SK-MEL-5 (cell line): ENCODE data around the gene USP6. TPM values are rescaled to one million over a fixed set of nuclear protein-coding genes. Genes with fewer than 3 reads are reported as not detected.
A peak's percentile ranks its signal among the peaks of the same experiment; 100 is the strongest.
"Not testable (repeated sequence)": the region's sequence is repeated elsewhere in the genome, so short reads cannot be mapped to it uniquely, and the experiment has no call there.

Experiments
- DNase-seq: peaks from one replicate; pipeline ENCODE4 v3.0.0-alpha.2; 2016; ENCODE audit warnings: low read depth, low spot score
- in situ Hi-C: cut with HindIII; loops from 2 replicates; pipeline ENCODE4 v1.10.0; 2016; ENCODE audit warnings: low sequenced_read_pairs, high pct_unique_total_duplicates, low pct_unique_long_range_greater_than_20kb
- total RNA-seq: library from RNA; depleted of rRNA; stranded (reverse); fragments of >200 nt; shearing (Covaris generic); gene quantifications from 2 replicates; pipeline ENCODE4 v1.2.3, GENCODE V29; 2014

USP6 gene
- total RNA-seq, 1 experiment from 2014 or later = not detected

DNA sequence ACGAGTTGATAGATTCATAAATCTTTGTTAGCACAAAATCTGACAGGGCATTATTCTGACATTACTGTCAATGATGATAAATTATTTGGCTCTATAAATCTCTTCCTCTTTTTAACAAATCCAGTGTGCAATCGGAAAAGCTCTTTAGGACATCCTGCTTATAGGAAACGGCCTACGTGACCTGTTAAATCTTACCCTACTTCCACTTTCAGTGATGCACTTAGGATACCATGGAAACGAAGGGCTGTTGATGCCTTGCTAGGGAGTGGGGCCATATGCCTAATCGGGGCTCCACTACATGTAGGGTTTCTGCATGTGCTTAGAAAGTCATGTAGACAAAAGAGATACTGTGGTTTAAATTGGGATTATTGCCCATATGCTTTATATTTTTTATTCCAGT, 48.6 kb downstream of the USP6 start:
- no peak for DNase-seq
- in situ Hi-C loops = no loop called here

DNA sequence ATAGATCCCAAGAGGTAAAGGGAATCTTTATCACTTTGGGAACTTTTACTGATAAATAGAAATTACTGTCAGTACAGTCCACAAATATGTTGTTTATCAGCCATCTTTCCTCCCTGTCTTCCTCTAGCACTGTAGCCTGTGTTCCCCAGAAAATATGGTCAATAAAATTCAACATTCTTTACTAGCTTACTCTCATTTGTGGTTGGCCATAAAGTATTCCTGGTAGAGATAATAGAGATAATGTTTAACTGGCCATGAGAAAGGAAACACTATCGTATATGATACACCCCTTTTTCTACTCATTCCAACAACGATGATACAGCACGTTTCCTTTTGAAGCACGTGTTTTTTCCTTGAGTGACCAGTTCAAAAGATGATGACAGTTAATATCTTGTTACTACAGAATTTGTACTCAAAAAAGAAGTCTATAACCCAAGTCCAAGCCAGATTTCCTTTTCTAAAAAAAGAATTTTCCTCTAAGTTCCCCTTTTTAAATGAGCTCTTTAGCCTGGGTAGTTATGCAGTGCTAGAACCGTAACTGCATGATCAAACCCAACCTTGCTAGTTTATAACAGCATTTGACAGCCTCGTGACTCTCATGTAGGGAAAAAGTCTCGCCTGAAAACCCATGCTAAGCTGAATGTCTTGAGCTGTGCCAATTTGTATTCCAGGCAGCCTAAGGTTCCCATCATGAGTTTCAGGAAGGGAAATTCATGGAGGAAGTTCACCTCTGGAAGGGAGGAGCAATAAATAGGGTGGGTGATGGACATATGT, 50.1 kb downstream of the USP6 start:
- DNase-seq, in situ Hi-C loops: not testable (repeated sequence)

DNA sequence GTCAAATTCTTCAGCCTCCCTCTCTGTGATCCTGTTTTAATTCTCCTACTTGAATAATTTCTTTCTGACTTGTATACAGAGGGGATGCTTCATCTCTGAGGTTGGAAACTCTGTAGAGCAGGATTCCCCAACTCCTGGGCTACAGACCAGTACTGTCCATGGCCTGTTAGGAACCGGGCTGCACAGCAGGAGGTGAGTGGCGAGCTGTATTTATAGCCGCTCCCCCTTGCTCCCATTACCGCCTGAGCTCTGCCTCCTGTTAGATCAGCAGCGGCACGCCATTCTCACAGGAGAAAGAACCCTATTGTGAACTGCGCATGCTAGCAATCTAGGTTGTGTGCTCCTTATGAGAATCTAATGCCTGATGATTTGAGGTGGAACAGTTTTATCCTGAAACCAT, 59.2 kb downstream of the USP6 start:
- in situ Hi-C loops, DNase-seq: not testable (repeated sequence)

DNA sequence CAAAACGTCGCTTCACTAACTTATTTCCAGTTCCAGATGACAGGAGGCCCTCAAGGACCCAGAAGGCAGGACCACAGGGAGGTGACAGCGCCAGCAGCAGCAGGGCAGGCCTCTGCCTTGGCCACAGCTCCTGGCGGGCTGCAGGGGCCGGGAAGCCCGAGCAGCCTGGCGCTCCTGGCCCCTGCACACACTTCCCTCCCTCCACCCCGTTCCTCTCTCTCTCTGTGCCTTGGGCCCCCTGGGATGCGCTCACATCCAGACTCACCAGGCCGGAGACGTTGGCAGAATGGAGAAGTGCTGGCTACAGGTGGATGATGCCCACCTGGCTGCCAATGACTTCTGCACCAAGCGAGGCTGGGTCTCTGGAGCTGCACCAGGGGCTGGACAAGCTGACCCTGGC, 63.2 kb downstream of the USP6 start:
- no peak for DNase-seq
- in situ Hi-C loops = no loop called here

DNA sequence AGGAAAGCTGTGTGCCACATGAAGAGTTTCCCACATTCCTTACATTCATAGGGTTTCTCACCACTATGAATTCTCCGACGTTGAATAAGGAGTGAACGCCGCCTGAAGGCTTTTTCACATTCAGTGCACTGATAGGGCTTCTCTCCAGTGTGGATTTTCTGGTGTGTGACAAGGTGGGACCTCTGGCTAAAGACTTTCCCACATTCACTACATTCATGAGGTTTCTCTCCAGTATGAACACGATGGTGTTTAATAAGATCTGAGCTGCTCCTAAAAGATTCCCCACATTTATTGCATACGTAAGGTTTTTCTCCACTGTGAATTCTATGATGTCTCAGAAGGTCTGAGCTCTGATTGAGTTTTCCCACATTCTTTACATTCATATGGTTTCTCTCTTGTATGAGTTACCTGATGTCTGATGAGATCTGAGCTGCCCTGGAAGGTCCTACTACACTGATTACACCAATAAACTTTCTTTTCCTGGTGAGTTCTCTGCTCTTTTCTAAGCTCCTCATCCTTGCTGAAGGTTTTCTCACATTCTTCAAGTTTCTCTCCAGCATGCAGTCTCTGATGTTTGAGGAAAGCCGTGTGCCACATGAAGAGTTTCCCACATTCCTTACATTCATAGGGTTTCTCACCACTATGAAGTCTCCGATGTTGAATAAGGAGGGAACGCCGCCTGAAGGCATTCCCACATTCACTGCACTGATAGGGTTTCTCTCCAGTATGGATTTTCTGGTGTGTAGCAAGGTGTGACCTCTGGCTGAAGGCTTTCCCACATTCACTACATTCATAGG, 65.9 kb downstream of the USP6 start:
- in situ Hi-C loops = no loop called here
- DNase-seq = no peak

DNA sequence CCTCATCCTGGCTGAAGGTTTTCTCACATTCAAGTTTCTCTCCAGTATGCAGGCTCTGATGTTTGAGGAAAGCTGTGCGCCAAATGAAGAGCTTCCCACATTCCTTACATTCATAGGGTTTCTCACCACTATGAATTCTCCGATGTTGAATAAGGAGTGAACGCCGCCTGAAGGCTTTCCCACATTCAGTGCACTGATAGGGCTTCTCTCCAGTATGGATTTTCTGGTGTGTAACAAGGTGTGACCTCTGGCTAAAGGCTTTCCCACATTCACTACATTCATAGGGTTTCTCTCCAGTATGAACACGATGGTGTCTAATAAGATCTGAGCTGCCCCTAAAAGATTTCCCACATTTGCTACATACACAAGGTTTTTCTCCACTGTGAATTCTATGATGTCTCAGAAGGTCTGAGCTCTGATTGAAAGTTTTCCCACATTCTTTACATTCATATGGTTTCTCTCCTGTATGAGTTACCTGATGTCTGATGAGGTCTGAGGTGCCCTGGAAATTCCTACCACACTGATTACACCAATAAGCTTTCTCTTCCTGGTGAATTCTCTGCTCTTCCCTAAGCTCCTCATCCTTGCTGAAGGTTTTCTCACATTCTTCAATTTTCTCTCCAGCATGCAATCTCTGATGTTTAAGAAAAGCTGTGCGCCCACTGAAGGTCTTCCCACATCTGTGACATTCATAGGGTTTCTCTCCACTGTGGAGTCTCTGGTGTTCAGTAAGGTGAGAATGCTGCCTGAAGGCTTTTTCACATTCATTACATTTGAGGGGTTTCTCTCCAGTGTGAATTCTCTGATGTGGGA, 67.0 kb downstream of the USP6 start:
- in situ Hi-C loops = no loop called here
- no peak for DNase-seq

DNA sequence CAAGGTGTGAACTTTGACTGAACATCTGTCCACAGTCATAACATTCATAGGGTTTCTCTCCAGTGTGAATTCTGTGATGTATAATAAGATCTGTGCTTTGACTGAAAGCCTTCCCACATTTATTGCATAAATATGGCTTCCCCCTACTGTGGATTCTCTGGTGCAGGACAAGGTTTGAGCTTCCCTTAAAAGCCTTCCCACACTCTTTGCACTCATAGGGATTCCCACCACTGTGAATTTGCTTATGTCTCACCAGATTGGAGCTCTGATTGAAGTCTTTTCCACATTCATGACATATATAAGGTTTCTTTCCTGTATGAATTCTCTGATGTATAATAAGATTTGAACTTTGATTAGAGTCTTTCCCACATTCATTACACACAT, 67.6 kb downstream of the USP6 start:
- in situ Hi-C loops = no loop called here
- DNase-seq = no peak

DNA sequence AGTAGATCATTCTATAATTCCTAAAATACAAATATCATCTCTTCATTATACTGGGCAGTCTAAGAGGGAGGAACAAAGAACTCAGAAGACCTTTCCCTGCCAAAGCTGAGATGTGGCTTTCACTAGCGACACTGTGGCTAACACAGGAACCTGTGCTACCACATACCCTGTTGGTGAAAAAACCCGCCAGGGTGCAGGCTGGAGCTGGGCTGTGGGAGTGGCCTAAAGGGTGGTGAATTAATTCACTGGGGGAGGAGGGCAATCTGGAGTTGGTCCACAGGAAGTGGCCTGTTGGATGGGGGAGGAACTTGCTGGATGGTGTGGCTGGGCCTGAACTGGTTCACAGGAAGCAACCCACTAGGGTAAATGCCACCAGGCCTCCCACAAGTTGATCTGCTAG, 68.5 kb downstream of the USP6 start:
- in situ Hi-C loops = no loop called here

DNA sequence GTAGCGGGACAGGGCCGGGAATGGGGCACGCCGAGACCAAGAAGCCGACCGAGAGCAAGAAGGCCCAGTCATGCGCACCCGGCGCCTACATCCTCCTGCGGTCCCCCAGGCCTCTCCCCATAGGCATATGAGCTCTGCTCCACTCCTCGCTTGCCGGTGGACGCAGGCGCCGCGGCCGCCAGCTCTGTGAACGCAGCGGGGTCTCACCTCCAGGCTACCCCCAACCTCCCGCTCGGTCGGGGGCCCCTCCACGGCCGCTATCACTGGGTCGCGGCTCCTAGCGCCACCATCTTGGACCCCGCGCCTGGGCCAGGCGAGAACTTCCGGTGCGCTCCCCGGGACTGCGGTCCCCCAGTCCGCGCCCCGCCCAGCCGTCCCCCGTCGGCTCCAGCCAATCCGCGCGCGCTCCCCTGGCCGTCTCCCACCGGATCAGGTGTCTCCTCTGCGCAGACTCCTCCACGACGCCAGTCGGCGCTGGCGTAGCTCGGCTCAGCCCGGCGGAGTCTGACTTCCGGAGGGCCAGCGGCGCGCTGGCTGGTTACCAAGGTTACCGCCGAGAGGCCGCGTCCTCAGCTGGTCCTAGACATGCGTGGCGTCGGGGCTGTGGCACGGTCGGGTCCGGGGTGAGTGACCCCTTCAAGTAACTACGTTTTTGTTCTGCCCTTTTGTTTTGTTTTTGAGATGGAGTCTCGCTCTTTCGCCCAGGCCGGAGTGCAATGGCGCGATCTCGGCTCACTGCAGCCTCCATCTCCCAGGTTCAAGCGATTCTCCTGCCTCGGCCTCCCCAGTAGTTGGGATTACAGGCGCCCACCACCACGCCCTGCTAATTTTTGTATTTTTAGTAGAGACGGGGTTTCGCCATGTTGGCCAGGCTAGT, 75.9 kb downstream of the USP6 start, which contains the start of gene ZNF594:
Gene ZNF594, minus strand, starts transcription at position 328 of the 877 bp plus-strand sequence. CDS start 7,612 bp downstream, outside the sequence.
- in situ Hi-C loops = no loop called here
- peak; percentile 95 for DNase-seq

More for the DNA sequence above, 68.5 kb downstream of the USP6 start:
- no peak for DNase-seq

DNA sequence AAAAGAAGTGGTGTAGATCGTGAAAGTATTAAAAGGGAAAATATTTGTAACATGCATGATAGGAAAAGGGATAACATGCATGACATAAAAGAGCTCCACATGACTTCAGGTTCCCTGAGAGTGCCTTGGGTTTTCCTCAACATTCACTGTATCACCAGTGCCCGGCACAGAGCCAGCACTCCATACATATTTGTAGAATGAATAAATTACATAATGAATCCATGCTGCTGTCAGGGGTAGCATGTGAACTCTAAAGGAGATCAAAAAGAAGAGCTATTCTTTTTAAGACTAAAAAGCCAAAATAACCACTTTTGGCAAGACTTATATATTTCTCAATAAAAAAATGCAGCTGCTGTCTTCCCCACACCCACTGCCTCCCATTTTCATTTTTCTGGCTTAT, 78.5 kb downstream of the USP6 start:
- DNase-seq = no peak
- in situ Hi-C loops = no loop called here

DNA sequence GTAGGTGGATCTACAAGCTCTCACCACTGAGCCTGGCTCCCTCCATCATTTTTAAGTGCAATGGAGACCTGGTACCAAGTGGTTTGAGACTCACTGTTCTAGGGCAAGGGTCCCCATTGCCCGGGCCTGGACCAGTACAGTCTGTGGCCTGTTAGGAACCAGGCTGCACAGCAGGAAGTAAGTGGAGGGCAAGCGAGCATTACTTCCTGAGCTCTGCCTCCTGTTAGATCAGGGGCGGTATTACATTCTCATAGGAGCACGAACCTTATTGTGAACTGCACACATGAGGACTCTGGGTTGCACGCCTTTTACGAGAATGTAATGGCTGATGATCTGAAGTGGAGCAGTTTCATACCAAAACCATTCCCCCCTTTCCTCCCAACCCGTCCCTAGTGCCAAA, 82.6 kb downstream of the USP6 start:
- in situ Hi-C loops = no loop called here
- no peak for DNase-seq

DNA sequence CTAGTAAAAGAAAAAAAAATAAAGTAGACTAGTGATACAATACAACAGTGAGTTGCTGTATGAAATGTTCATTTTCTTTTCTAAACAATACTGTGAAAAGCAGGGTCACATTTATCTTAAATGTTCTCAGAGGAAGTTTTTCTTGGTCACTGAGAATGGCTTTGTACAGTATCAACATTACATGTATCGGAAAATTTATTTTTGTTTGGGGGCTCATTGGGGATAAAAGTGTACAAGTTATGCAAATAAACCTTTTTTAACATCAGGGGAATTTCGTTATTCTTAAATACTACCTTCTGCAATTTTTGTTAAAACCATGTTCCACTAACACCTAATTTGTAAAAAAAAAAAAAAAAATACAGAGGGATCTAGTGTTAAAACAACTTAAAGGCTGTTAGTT, 84.5 kb downstream of the USP6 start:
- in situ Hi-C loops = no loop called here
- DNase-seq = no peak

DNA sequence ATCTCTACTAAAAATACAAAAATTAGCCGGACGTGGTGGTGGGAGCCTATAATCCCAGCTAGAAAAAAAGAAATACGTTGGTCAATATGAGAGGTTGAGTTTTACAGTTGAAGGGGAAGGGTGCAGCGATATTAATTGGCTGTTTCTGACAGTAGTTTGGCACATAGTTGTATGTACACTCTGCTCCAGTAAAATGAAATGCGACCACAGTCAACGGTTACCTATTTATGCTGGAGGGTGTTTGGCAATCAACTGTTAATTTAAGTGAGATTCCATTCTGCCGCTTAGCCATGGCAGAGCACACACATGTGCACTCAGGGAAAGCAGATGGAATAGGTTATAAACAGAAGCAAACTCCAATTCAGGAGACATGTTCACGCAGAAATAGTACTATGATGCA, 85.2 kb downstream of the USP6 start:
- DNase-seq = no peak
- in situ Hi-C loops = no loop called here

DNA sequence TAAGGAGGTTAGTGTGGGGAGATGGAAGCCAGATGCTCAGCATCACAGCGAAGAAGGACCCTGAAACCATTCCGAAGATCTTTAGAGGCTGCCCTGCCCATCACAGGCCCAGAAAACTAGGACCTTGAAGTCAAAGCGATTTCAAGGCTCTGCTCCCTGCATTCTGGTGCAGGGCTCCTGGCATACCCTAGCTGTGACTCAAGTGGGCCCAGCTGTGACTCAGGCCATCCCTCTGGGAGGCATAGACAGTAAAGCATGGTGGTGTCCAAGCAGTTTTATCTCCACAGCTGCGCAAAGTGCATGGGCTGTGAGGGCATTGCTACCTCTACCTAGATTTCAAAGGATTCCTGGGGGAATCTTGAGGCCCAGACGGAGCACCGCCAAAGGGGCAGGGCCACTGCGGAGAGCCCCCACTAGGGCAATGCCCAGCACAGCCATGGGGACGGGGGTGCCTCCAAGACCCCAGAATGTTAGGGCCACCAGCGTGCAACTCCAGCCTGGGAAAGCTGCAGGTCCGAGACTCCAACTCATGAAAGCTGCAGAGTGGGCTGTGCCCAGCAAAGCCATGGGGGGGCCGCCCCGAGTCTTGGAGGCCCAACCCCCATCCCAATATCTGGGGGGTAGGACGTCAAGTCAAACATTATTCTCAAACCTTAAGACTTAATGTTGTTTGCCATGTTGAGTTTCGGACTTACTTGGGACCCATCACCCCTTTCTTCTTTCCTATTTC, 87.5 kb downstream of the USP6 start:
- in situ Hi-C loops = no loop called here
- no peak for DNase-seq

DNA sequence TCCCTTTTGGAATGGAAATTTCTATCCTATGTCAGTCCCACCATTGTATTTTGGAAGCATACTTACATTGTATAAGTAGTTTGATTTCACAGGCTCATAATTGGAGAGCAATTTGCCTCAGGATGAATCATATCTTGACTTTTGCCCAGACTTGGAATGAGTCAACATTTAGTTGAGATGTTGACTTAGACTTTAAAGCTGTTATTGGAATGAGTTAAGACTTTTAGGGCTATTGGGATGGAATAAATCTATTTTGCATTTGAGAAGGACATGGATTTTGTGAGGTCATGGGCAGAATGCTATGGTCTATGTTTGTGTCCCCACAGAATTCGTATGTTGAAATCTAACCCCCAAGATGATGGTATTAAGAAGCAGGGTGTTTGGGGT, 88.1 kb downstream of the USP6 start:
- in situ Hi-C loops = no loop called here
- DNase-seq = no peak

DNA sequence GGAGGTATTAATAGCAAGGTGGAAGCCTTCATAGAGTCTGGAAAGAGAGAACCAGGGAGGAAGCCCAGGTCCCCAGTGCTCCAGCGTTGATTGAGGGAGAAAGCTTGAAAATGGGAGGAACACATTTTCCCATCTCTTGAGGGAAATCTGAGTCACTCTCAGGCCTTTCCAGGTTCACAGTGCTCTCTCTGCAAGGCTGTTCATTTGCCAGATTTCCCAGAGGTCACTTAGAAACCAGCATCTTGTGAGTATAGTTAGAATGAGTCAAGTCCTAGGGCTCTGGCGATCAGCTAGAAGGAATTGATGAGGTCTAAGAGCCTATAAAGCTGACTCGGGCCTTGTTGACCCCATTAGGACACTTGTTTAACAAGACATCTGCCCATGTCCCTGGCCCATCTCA, 93.6 kb downstream of the USP6 start:
- DNase-seq = no peak
- in situ Hi-C loops = no loop called here

DNA sequence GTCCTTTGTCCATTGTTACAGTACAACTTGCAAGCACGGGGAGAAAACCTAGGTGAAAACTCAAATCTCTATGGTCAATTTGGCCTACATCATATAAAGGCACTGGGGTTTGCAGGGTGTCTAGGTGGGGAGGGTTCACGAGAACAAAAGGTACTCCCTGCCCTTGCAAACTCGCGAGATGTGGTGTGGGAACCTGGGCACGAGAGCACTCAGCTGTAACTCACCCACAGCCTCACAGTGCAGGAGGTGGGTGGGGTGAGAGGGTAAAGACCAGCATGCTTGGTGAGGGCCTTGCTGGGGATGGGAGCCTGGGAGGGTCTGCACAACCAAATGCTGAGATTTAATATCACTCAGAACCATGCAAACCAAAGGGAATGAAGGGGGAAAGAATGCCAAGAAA, 94.3 kb downstream of the USP6 start:
- in situ Hi-C loops = no loop called here
- DNase-seq = no peak
